ENCODE data around the gene TEKTIP1.

The TEKTIP1 gene

DNA sequence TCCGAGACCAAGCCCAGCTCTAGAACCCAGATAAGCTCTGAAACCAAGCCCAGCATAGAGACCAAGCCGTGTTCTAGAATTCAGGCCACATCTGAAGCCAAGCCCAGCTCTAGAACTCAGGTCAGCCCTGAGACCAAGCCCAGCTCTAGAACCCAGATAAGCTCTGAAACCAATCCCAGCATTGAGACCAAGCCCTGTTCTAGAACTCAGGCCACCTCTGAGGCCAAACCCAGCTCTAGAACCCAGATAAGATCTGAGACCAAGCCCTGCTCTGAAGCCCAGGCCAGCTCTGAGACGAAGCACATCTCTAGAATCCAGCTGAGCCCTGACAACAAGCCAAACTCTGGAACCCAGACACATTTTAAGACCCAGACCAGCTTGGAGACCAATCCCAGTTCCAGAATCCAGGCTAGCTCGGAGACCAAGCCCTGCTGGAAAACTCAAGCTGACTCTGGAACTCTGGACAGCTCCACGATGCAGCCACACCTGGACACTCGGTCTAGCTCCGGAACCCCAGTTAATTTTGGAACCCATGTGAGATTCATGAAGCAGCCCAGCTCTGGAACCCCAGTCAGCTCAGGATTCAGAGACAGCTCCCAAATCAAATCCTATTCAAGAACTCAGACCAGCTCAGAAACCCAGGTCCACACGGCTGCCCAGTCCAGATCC is 52.2 kb downstream of the TEKTIP1 start:
- ChIA-PET CTCF (interaction anchor here (0.6 to 1.6 kb wide), 2 partner anchors 46 to 75 kb away, joined by 5 to 7 read pairs; no protein-coding TSS in a partner anchor), POLR2A (ENCODE audit: low non-redundant PET) (no interaction called here)
- no peak overlapping the region for H3K27ac ChIP-seq
- DNase-seq (ENCODE audit: low spot score) = no peak
- TF ChIP-seq, protein P1, sequence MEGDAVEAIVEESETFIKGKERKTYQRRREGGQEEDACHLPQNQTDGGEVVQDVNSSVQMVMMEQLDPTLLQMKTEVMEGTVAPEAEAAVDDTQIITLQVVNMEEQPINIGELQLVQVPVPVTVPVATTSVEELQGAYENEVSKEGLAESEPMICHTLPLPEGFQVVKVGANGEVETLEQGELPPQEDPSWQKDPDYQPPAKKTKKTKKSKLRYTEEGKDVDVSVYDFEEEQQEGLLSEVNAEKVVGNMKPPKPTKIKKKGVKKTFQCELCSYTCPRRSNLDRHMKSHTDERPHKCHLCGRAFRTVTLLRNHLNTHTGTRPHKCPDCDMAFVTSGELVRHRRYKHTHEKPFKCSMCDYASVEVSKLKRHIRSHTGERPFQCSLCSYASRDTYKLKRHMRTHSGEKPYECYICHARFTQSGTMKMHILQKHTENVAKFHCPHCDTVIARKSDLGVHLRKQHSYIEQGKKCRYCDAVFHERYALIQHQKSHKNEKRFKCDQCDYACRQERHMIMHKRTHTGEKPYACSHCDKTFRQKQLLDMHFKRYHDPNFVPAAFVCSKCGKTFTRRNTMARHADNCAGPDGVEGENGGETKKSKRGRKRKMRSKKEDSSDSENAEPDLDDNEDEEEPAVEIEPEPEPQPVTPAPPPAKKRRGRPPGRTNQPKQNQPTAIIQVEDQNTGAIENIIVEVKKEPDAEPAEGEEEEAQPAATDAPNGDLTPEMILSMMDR (conservative IDR thresholded peaks at IDR 0.05; ENCODE audit: low read depth) = no peak

DNA sequence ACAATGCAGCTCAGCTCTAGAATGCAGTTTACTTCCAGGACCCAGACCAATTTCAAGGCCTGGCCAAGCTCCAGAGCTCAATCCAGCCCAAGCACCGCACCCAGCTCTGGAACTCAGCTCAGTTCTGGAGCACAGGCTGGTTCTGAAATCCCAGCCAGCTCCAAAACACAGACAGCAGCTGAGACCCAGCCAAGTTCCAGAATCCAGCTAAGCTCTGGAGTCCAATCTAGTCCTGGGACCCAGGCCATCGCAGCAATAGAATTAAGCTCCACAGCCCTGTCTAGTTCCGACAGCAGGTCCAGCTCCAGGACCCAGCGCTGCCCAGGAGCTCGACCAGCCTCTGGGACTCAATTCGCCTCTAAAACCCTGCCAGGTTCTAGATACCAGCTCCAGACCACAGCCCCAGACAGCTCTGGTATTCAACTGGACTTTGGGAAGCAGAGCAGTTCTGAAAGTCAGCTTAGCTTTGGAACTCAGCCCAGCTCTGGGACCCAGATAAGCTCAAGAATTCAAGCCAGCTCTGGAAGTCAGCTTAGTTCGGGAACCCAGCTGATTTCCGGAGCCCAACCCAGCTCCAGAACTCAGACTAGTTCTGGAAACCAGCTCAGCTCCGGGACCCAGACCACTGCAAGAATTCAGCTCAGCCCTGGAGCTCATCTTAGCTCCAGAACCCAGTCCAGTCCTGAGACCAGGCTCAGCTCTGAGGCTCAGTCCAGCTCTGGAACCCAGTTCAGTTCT is 53.1 kb downstream of the TEKTIP1 start:
- TF ChIP-seq, protein P1 (conservative IDR thresholded peaks at IDR 0.05; ENCODE audit: low read depth) = no peak
- no peak for DNase-seq (ENCODE audit: low spot score)
- POLR2A ChIA-PET (ENCODE audit: low non-redundant PET) = no interaction called here
- CTCF ChIA-PET = interaction anchor here (1.6 kb wide), 1 partner anchor 47 kb away, joined by 7 read pairs; no protein-coding TSS in a partner anchor
- no peak overlapping the region for H3K27ac ChIP-seq

DNA sequence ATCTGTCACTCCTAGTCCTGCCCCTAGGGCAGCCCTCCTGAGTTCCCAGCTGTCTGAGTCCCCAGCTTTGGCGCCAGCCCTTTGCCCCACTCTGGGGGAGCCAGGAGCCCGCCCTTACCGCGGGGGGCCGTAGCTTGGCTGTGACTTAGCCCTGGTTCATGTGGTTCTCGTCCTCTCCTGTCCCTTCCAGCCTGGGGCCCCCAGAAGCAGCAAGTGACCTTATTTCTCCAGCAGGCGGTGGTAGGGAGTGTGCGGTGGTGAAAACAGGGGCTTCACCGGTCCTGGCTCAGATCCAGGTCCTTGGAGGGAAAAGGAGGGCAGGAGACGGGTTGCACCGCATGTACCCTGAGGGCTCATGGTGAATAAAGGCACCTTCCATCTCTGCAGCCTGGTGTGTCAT is 54.2 kb downstream of the TEKTIP1 start:
- no peak for DNase-seq (ENCODE audit: low spot score)
- POLR2A ChIA-PET (ENCODE audit: low non-redundant PET) = no interaction called here
- CTCF ChIA-PET = interaction anchor here (0.5 kb wide), 1 partner anchor 13 kb away, joined by 4 read pairs; no protein-coding TSS in a partner anchor
- H3K27ac ChIP-seq = no peak overlapping the region
- TF ChIP-seq, protein P1 (conservative IDR thresholded peaks at IDR 0.05; ENCODE audit: low read depth) = no peak

All from RWPE1 (cell line).